Occipital lobe (tissue), 2 donors: ENCODE results near the gene CEP72. TPM values are rescaled to one million over a fixed set of nuclear protein-coding genes. Genes with fewer than 3 reads are reported as not detected.
"Not testable (repeated sequence)": the region's sequence is repeated elsewhere in the genome, so short reads cannot be mapped to it uniquely, and the experiment has no call there.

Experiments used
- DNase-seq: peaks from one replicate; lab custom pipeline; 2025; lab: John Stamatoyannopoulos, UW
- total RNA-seq: library from RNA; depleted of rRNA; stranded (reverse); fragments of >200 nt; gene quantifications from one replicate; pipeline ENCODE4 v1.2.3, GENCODE V29; 2014

CEP72 gene
- total RNA-seq, 1 donor from 2014 or later, result 5.9 TPM

DNA sequence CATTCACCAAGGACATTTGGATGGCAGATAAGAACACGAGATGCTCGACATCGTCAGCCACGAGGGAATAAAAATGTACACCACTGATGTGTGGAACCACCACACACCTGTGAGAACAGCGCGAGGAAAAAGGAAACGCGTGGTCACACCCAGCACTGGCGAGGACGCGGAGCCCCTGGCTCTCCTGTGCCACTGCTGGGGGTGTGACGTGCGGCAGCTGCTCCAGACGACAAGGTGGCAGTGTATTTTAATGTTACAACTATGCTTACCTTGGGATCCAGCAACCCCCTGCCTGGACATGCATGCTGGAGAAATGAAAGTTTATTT, 13.6 kb upstream of the CEP72 start:
- DNase-seq, result no peak

- no peak for DNase-seq
Measured at GRCh38 chr5:600886-601541, 11.1 kb upstream of the CEP72 start.

- DNase-seq, result no peak
Measured at GRCh38 chr5:601771-602465, 10.2 kb upstream of the CEP72 start.

DNA sequence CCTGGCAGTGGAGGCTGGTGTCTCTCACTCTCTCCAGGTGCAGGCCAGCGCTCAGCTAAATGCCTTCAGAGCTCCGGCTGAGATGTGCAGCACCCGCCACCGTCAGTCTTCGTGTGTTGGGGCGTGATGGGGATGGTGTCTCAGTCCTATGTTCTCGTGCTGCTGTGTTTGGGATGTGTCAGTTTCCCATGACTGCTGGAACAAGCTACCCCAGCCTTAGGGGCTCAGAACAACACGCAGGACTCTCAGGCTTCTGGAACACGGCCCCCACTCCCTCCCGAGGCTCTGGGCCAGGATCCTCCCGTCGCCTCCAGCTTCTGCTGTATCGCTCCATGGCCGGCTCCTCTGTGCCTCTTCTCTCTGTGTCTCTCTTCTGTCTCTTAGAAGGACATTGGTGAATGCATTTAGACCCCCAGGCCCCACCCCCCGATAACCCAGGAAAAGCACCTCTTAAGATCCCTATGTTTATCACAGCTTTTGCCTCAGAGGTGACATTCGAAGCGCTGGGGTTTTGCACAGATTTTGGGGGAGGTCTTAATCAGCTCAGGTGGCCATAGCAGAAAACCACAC, 9.6 kb upstream of the CEP72 start:
- DNase-seq, result no peak

DNA sequence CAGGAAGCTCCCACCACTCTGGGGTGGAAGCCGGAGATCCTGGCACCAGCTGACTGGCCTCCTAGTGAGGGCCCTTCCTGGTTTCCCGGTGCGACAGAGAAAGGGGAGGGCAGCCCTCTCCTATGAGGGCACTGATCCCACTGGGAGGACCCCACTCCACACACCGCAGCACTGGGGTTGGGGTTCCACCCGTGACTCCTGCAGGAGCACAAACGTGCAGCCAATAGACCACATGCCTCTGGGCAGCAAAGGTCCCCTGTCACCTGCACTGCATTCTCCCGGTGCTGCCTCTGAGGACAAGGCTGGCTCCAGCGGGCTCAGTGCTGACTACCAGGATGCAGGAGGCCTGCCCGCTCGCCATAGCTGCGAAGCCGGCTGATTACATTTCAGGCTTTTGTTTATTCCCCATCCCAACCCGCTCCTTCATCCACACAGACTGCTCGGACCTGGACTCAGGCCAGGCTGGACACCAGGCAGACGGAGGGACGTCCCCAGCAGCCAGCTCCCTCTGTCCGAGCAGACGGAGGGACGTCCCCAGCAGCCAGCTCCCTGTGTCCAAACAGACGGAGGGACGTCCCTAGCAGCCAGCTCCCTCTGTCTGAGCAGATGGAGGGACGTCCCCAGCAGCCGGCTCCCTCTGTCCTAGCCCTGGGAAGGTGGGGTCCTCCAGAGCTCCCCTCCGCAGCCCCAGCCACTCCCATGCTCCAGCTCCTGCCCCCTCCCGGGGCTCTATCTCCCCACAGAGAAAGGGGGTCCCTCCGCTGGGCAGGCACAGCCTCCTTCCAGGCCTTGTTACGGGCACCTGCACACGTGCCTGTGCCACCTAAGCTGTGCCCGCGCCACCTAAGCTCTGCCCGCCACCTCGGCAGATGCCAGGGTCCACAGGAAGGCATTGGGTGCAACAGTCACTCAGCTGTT, 8.8 kb upstream of the CEP72 start:
- DNase-seq, result no peak

DNA sequence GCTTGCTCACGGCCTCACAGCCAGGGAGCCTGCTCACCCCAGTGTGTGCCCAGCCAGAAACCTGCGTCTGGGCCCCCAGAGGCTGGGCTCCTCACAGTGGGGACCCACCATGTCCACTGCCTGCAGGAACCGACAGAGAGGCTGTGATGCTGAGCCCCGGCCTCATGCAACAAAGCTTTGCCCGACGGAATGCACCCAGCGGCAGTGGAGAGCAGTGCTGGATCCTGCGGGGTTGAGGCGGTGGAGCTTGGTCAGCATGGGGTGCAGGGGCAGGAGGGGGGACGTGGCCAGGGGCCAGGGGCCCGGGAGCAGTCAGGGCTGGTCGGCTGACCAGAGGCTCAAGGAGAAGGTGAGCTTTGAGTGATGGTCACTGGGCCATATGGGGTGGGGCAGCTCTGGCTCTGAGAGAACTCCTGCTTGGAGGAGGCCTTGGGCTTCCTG, 7.7 kb upstream of the CEP72 start:
- no peak for DNase-seq

DNA sequence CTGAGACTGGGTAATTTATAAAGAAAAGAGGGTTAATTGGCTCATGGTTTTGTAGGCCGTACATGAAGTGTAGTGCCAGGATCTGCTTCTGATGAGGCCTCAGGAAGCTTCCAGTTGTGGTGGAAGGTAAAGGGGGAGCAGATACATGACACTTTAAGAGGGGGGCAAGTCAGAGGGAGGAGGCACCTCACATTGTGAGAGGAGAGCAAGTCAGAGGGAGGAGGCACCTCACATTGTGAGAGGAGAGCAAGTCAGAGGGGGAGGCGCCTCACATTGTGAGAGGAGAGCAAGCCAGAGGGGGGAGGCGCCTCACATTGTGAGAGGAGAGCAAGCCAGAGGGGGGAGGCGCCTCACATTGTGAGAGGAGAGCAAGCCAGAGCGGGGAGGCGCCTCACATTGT, 7.0 kb upstream of the CEP72 start:
- not testable (repeated sequence) for DNase-seq

GRCh38 chr5:606061-606460, 6.1 kb upstream of the CEP72 start:
- DNase-seq, result no peak

DNA sequence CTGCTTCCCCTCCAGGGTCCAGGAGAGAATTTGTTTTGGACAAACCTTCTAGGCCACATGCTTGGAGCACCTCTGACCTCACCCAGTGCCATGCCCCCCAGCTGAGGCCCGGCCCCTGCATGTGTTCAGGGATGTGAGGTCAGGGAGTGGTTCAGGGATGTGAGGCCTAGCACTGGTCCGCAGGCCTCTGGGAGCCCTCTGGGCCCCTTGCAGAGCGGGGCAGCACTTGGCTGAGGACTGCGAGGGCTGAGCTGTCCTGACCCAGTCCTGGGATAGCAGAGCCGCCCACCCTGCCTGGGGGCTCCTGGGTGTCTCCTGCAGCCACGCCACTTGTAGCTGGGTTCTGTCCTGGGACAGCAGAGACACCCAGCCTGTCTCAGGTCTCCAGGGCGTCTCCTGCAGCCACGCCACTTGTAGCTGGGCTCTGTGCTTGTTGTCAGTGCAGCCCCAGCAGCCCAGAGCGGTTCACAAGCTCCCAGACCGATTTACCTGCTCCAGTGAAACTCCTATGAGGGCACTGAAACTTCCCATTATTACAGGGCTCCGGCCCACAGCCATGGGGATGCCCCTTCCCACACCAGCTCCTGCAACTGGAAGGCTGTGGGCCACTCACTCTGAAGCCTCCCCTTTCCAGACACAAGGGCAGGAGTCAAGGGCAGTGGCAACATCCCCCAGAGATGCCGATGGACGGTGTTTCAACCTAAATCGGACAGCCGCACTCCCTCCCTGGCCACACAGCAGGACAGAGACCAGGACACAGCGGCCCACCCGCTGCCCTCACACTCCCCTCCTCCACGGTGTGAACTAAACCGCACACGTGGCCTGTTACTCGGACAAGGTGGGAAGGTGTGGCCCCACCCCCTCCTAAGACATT, 5.4 kb upstream of the CEP72 start:
- DNase-seq, result no peak

GRCh38 chr5:607541-608428, 4.4 kb upstream of the CEP72 start:
- no peak for DNase-seq

DNA sequence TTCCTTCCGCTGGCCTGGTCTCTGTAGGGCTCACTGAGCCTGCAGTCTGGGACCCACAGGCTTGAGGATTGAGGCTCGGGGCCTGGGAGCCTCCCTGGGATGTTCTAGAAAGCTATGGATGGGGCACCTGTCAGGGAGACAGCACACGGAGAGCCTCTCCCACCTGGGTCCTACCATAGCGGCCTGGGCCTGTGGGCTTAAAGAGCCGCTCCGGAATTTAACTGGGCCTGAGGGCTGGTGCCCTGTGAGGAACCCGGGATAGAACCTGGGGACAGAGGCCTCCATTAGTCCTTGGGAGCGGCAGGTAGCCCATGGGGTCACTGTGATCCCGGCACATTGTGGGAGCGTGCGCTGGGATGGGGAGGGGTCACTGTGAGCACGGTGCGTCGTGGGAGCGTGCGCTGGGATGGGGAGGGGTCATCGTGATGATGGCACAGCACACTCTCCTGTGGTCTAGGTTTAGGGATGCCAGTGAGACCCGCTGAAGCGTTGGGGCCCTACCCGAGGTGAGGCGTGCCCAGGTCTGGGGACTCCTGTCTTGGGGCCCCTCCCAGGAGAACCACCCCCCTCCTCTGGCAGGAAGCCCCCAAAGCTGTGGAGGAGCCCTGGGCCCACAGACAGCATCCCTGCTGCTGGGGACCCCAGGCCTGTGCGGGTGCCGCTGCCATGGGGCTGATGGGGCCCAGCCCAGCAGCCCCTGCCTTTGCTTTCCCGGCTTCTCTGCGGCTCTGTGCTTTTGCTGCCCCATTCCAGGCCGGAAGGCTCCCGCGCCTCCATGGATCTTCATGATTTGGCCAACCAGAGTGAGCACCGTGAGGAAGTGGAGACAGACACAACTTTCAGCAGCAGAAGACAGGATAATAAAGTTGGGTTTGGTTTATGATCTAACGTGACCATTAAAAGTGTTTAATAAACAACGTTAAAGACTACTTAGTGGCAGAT, 3.4 kb upstream of the CEP72 start:
- DNase-seq, result no peak

- DNase-seq, result no peak
Measured at GRCh38 chr5:609506-609905, 2.6 kb upstream of the CEP72 start.

DNA sequence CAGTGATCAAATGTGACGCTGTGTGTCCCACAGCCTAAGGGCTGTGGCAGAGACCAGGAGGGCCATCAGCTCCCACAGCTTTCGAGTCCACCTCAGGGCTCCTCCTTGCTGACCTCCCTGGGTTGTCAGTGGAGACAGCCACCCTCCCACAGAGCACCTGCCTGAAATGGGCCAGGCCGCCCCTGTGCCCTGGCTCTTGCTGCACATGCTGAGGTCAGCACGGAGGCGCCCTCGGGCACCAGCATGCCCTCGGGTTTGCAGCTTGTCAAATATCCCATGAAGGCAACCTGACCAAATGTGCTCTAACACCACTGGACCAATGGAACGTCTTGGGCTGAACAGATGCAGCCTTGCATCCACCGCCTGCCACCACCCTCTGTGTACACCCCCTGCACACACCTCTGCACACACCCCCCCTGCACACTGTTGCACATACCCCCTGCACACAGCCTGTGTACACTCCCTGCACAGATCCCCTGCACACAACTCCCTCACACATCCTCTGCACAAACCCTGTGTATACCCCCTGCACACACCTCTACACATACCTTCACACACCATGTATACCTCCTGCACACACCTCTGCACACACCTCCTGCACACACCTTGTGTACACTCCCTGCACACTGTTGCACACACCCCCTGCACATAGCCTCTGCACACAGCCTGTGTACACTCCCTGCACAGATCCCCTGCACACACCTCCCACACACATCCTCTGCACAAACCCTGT, 2.0 kb upstream of the CEP72 start:
- DNase-seq, result no peak

DNA sequence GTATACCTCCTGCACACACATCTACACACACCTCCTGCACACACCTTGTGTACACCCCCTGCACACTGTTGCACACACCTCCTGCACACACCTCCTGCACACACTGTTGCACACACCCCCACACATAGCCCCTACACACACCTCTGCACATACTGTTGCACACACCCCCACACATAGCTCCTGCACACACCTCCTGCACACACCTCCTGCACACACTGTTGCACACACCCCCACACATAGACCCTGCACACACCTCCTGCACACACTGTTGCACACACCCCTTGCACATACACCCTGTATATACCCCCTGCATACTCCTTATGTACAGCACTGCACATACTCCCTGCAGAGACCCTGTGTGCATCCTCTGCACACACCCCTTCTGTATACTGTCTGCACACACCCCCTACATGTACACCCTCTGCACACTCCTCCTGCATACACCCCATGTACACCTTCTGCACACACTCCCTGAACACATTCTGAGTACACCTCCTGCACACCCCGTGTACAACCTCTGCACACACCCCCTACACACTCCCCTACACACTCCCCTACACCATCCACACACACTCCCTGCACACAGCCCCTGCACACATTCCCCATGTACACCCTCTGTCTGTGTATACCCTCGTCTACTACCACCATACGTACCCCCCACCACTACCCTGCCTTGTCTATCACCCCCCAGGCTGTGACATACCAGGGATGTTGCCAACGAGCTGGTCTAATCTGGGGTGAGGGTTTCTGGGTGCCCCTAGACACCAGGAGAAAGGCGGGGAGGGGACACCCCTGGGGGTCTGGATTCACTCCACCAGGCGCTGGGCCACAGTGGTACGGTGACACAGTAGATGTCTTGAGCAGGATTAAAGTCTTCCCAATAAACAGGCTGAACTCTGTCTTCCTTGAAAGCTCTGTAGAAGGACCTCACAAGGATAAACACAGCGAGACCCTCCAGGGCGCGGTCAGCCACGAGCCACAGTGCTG, 1.1 kb upstream of the CEP72 start:
- DNase-seq, result no peak

- no peak for DNase-seq
Measured at GRCh38 chr5:612498-613424, 621 bp downstream of the CEP72 start.
